Activated CD4-positive, alpha-beta memory T cell treated with anti-CD3 and anti-CD28 coated beads for 36 hours (primary cell): Measurements from ENCODE around the gene OR1M1. TPM values are rescaled to one million over a fixed set of nuclear protein-coding genes. Genes with fewer than 3 reads are reported as not detected.

Source experiments
- CTCF ChIA-PET: fragments of 350-600 bp; sonication (Branson Sonifier 250); formaldehyde crosslinking; loops from one replicate; lab custom pipeline; 2021; ENCODE audit warnings: antibody characterized with exemption, inconsistent platforms; lab: Charles Lee
- POLR2A ChIA-PET: fragments of 350-600 bp; sonication (Branson Sonifier 250); formaldehyde crosslinking; loops from one replicate; lab custom pipeline; 2021; ENCODE audit warnings: antibody characterized with exemption; lab: Charles Lee
- DNase-seq: peaks from one replicate; pipeline ENCODE4 v3.0.0-alpha.2; 2020
- H3K27ac Mint-ChIP-seq: one replicate; pipeline ENCODE4 v1.8.0; 2021; ENCODE audit warnings: mixed read lengths
- H3K27me3 Mint-ChIP-seq: one replicate; pipeline ENCODE4 v1.8.0; 2021; ENCODE audit warnings: mixed read lengths
- H3K36me3 Mint-ChIP-seq: one replicate; pipeline ENCODE4 v1.8.0; 2021; ENCODE audit warnings: mixed read lengths
- H3K4me1 Mint-ChIP-seq: one replicate; pipeline ENCODE4 v1.8.0; 2021; ENCODE audit warnings: low read depth, mixed read lengths
- H3K4me3 Mint-ChIP-seq: one replicate; pipeline ENCODE4 v1.8.0; 2021; ENCODE audit warnings: mild to moderate bottlenecking, mixed read lengths
- H3K9me3 Mint-ChIP-seq: one replicate; pipeline ENCODE4 v1.8.0; 2021; ENCODE audit warnings: mixed read lengths
- intact Hi-C: fragments of 100-400 bp; cut with micrococcal nuclease; formaldehyde crosslinking; loops from one replicate; pipeline ENCODE4 v1.15.1; 2023
- total RNA-seq, 2 experiments: library from RNA; stranded (reverse); gene quantifications; one replicate each; pipeline ENCODE4 v1.2.3, GENCODE V29; 2021

Gene OR1M1
- total RNA-seq, 2 experiments from 2014 or later, result not detected

DNA sequence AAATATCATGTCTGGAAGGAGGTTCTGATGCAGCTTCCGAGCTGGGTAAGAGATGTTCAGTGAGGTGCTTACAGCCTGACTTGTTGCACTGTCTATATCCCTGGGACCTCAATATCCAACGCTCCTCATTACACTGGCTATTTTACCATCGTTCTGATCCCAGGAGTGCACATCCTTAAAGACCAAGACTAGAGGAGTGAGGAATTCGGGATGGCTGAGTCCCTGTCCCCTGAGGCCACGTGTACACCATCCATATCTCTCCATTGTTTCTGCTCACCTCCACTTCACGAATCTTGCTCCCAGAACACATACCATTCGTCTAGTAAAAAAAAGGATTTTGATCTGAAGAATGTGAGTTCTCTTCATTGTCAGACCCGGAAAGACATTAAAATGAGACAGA lies 20.5 kb downstream of the OR1M1 start, which contains the start of gene OR7G2:
OR7G2 (minus strand) TSS at position 101 of the 400 bp plus-strand sequence. CDS start 4,232 bp downstream, outside the sequence.
- ChIA-PET POLR2A (no interaction called here), CTCF (no interaction called here)
- Mint-ChIP-seq H3K4me1 (no peaks in the 10 kb centered on the region), H3K27me3 (peaks cover 18% of the 10 kb centered on the region), H3K36me3 (no peaks in the 10 kb centered on the region), H3K9me3 (no peaks in the 10 kb centered on the region), H3K4me3 (no peak within 1 kb of the TSS), H3K27ac (no peak within 1 kb of the TSS)
- no peak for DNase-seq
- intact Hi-C loops, result no loop called here

DNA sequence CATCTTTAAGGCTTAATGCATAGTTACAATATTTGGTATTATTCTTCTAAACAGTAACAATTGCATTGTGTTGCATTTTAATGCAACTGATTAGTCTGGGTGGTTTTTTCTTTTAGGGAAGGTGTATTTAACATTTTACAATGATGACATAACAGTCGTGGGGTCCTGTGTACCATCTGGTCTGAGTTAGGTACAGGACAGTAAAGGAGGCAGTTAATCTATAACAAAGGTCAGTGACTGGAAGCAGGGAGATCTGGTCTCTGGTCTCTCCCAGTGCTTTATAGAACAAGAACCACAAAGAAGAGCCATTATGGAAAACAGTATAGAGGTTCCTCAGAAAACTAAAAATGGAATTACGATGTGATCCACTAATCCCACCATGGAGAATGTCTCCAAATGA lies 23.1 kb downstream of the OR1M1 start:
- intact Hi-C loops, result no loop called here
- H3K9me3 Mint-ChIP-seq, result no peaks in the 10 kb centered on the region
- POLR2A ChIA-PET, result no interaction called here
- H3K4me1 Mint-ChIP-seq, result no peaks in the 10 kb centered on the region
- no peak overlapping the region for H3K4me3 Mint-ChIP-seq
- CTCF ChIA-PET, result no interaction called here
- H3K36me3 Mint-ChIP-seq, result no peaks in the 10 kb centered on the region
- peaks cover 13% of the 10 kb centered on the region for H3K27me3 Mint-ChIP-seq
- no peak for DNase-seq
- no peak overlapping the region for H3K27ac Mint-ChIP-seq

DNA sequence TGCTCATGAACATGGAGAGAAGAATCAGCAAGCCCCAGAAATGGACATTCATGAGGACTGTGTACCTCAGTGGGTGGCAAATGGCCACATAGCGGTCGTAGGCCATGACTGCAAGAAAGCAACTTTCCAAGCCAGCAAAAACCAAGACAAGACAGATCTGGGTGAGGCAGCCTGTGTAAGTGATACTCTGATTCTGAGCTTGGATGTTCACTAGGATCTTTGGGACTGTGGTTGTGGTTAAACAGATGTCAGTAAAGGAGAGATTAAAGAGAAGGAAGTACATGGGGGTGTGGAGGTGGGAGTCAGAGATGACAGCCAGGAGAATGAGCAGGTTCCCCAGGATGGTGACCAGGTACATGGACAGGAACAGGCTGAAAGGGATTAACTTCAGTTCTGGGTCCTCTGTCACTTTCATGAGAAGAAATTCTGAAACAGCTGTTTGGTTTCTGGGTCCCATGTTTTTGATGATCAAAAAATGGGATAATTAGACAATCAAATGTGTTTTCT lies 28.5 kb downstream of the OR1M1 start, which contains the start of gene OR7G1:
OR7G1 (minus strand) TSS at position 457 of the 507 bp plus-strand sequence; CDS start at position 457, 0 bp downstream.
- ChIA-PET POLR2A (no interaction called here), CTCF (no interaction called here)
- Mint-ChIP-seq H3K36me3 (no peaks in the 10 kb centered on the region), H3K27ac (no peak within 1 kb of the TSS), H3K9me3 (no peaks in the 10 kb centered on the region), H3K27me3 (peaks cover 4% of the 10 kb centered on the region), H3K4me3 (no peak within 1 kb of the TSS), H3K4me1 (no peaks in the 10 kb centered on the region)
- no peak for DNase-seq
- intact Hi-C loops, result no loop called here

DNA sequence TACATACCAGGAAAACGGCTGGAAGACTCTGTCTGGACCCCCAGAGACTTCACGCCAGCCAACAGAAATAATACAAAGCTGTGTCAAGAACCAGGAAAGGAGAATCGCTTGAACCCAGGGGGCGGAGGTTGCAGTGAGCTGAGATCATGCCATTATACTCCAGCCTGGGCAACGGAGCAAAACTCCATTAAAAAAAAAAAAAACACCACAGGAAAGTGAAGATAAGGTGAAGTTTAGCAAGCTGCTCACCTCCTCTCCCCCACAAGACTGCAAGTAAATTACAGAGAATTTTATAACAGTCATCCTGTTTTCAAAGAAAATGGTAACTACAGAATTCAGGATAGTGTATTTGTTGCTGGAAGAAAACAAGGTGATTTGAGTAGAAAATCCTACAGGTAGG lies 29.7 kb downstream of the OR1M1 start:
- intact Hi-C loops, result no loop called here
- POLR2A ChIA-PET, result no interaction called here
- no peaks in the 10 kb centered on the region for H3K36me3 Mint-ChIP-seq
- no peak overlapping the region for H3K27ac Mint-ChIP-seq
- CTCF ChIA-PET, result no interaction called here
- H3K4me1 Mint-ChIP-seq, result no peaks in the 10 kb centered on the region
- H3K9me3 Mint-ChIP-seq, result no peaks in the 10 kb centered on the region
- H3K4me3 Mint-ChIP-seq, result no peak overlapping the region
- H3K27me3 Mint-ChIP-seq, result peaks cover 4% of the 10 kb centered on the region
- DNase-seq, result no peak

DNA sequence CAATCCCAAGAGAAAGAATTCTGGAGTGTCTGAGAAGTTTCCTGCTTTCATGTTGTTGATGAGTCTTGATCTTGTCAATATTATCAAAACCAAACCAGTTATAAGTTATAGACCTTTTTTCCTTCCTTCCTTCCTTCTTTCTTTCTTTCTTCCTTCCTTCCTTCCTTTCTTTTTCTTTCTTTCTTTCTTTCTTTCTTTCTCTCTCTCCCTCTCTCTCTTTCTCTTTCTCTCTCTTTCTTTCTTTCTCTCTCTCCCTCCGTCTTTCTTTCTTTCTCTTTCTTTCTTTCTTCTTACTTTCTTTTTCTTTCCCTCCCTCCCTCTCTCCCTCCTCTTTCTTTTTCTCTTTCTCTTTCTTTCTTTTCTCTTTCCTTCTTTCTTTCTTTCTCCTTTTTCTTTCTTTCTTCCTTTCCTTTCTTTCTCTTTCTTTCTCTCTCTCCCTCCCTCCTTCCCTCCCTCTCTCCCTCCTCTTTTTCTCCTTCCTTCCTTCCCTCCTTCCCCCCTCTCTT lies 40.1 kb downstream of the OR1M1 start, which contains the start of gene OR7G3:
OR7G3 (minus strand) TSS at position 51 of the 506 bp plus-strand sequence; CDS start at position 51, 0 bp downstream.
- H3K9me3 Mint-ChIP-seq, result no peaks in the 10 kb centered on the region
- no peak within 1 kb of the TSS for H3K27ac Mint-ChIP-seq
- no peaks in the 10 kb centered on the region for H3K36me3 Mint-ChIP-seq
- H3K4me1 Mint-ChIP-seq, result peaks cover 3% of the 10 kb centered on the region
- POLR2A ChIA-PET, result no interaction called here
- intact Hi-C loops, result no loop called here
- no peak within 1 kb of the TSS for H3K4me3 Mint-ChIP-seq
- CTCF ChIA-PET, result no interaction called here
- peaks cover 13% of the 10 kb centered on the region for H3K27me3 Mint-ChIP-seq
- DNase-seq, result no peak

DNA sequence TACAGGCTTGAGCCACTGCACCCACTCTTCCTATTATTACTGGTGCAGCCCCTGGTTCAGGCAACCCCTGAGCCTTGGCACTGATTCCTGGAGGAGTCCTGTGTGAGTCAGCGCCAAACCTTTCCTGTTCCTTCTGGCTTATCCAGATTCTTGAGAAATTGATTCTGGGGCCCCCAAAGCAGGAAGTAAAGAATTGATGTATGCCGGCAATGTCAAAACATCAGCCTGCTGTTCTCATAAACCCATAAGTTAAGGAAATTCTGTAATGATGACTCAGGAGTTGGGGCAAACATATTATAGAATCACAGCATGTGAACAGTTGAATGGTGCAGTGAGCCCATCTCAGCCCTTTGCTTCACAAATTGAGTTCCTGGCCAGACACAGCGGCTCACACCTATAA lies 41.3 kb downstream of the OR1M1 start:
- CTCF ChIA-PET, result no interaction called here
- H3K36me3 Mint-ChIP-seq, result no peaks in the 10 kb centered on the region
- peaks cover 13% of the 10 kb centered on the region for H3K27me3 Mint-ChIP-seq
- peaks cover 3% of the 10 kb centered on the region for H3K4me1 Mint-ChIP-seq
- POLR2A ChIA-PET, result no interaction called here
- no peak for DNase-seq
- intact Hi-C loops, result no loop called here
- H3K4me3 Mint-ChIP-seq, result no peak overlapping the region
- H3K9me3 Mint-ChIP-seq, result no peaks in the 10 kb centered on the region
- no peak overlapping the region for H3K27ac Mint-ChIP-seq

DNA sequence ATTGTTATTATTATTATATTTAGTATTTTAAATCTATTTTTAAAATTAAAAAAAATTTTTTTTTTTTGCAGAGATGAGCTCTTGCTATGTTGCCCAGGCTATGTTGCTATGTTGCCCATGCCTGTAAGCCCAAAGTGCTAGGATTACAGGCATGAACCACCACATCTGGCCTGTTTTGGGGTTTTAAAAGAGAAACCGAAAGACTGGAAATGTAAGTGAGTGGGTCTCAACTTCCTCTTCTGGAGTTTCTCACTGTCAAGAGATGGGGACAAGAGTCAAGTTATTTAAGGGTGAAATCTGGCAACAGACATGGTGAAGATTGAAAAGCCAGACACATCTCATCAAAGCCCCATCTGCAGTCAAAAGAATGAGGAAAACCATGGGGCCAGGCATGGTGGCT lies 44.1 kb downstream of the OR1M1 start:
- ChIA-PET CTCF (no interaction called here), POLR2A (no interaction called here)
- Mint-ChIP-seq H3K36me3 (no peaks in the 10 kb centered on the region), H3K4me3 (no peak overlapping the region), H3K4me1 (peaks cover 3% of the 10 kb centered on the region), H3K27ac (no peak overlapping the region), H3K9me3 (no peaks in the 10 kb centered on the region), H3K27me3 (peaks cover 8% of the 10 kb centered on the region)
- DNase-seq, result no peak
- intact Hi-C loops, result no loop called here

DNA sequence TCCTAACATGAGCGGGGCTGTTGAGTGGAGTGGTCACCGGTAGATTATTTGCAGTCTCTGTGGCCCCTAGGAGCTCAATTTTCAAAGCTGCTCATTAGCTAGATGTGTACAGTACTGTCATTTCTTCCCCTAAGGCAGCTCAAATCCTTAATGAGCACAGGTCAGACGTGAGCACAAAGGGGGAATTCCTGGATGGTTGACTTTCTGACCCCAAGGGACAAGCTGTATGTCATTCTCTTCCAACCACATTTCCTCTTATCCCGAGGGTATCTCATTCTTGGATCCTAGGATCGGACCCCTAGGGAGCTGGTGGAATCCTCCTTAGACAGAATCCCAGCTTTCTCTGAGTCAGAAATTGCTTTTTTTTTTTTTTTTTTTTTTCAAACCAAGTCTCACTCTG lies 45.6 kb downstream of the OR1M1 start:
- no peak for DNase-seq
- Mint-ChIP-seq H3K4me1 (peaks cover 3% of the 10 kb centered on the region), H3K9me3 (no peaks in the 10 kb centered on the region), H3K27ac (no peak overlapping the region), H3K27me3 (no peaks in the 10 kb centered on the region), H3K36me3 (no peaks in the 10 kb centered on the region), H3K4me3 (no peak overlapping the region)
- ChIA-PET CTCF (no interaction called here), POLR2A (no interaction called here)
- intact Hi-C loops, result no loop called here

DNA sequence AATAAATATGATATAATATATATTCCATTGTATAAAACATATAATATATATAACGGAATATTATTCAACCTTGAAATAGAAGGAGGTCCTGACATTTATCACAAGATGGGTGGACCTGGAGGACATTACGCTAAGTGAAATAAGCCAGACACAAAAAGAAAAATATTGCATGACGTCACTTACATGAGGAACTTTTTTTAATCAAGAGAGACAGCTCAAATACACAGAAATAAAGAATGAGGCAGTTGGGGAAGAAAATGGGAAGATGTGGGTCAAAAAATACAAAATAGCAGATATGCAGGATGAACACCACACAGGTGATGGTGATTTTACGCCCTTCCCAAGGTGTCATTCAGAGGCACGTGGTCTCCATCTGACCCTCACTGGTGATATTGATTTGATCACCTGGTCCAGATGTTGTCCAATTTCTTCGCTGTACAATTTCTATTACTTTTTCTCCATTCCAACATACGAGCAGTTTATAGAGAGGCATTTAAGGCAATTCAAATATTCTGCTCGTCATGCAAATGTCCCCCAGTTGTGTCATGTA lies 52.8 kb downstream of the OR1M1 start:
- intact Hi-C loops, result loop anchor here (1.0 to 5.0 kb wide), 3 partner anchors 183 to 307 kb away; partner anchors contain the start of genes MBD3L1, ZNF266, ZNF558 and ZNF559
- H3K4me1 Mint-ChIP-seq, result peaks cover 34% of the 10 kb centered on the region
- POLR2A ChIA-PET, result no interaction called here
- H3K27ac Mint-ChIP-seq, result peak overlapping the region; percentile 94
- H3K4me3 Mint-ChIP-seq, result peak overlapping the region; percentile 98
- no peaks in the 10 kb centered on the region for H3K27me3 Mint-ChIP-seq
- peaks cover 23% of the 10 kb centered on the region for H3K36me3 Mint-ChIP-seq
- CTCF ChIA-PET, result no interaction called here
- peaks cover 9% of the 10 kb centered on the region for H3K9me3 Mint-ChIP-seq
- DNase-seq, result no peak

DNA sequence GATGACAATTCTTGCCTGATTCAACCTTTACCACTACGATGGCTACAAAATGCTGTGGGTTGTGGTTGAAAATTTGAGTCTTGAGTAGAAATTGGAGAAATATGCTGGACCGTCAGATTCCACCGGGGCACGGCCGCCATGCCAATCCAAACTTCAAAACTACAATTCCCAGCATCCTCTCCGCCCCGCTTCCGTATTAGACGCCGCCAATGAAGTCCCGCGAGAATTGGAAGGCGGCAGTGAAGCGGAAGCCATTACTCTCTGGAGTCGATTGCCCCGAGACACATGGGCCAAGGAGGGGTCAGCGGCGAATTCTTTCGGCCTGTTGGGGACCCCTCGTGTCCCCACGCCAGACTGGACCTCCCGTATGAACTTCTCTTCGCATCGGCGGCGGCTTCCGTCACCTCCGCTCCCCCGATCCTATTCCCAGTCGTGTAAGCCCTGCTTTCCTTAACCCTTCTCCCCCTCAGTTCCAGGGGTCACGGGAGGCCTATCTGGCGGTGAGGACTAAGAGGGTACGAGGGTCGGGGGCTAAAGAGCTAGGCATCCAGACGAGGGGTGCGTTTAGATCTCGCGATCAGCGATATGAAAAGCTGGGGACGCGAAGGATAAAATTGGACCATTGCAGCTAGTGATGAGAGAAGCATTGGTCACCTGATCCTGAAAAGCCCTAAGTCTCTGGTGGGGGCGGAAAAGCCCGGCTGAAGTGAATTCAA lies 53.5 kb downstream of the OR1M1 start, which contains the start of gene ZNF317:
ZNF317 (plus strand) TSS at position 239 of the 716 bp plus-strand sequence. CDS start 15,620 bp downstream, outside the sequence.
- Mint-ChIP-seq H3K36me3 (peaks cover 29% of the 10 kb centered on the region), H3K9me3 (peaks cover 16% of the 10 kb centered on the region), H3K27me3 (no peaks in the 10 kb centered on the region), H3K4me1 (peaks cover 36% of the 10 kb centered on the region), H3K4me3 (peak within 1 kb of the TSS; percentile 98), H3K27ac (peak within 1 kb of the TSS; percentile 94)
- POLR2A ChIA-PET, result interaction anchor here (0.5 to 0.7 kb wide), 2 partner anchors 295 to 720 kb away, joined by 3 read pairs; partner anchors contain the start of gene ZNF266
- DNase-seq, result peak; percentile 93
- CTCF ChIA-PET, result no interaction called here
- intact Hi-C loops, result loop anchor here (1.0 to 5.0 kb wide), 3 partner anchors 182 to 308 kb away; partner anchors contain the start of genes MBD3L1, ZNF266, ZNF558 and ZNF559

DNA sequence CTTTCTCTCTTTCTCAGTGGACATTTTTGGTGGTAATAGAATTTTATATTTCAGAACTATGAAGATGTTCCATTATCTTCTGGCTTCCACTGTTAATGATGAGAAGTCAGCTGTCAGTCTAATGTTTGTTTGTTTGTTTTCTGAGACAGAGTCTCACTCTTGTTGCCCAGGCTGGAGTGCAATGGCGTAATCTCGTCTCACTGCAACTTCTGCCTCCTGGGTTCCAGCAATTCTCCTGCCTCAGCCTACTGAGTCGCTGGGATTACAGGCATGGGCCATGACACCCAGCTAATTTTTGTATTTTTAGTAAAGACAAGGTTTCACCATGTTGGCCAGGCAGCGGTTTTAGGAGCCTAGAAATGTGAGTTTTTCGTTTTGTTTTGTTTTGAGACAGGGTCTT lies 58.1 kb downstream of the OR1M1 start:
- H3K36me3 Mint-ChIP-seq, result peaks cover 67% of the 10 kb centered on the region
- ChIA-PET CTCF (interaction anchor here (1.3 kb wide), 1 partner anchor 10 kb away, joined by 3 read pairs; no protein-coding TSS in a partner anchor), POLR2A (no interaction called here)
- H3K4me3 Mint-ChIP-seq, result no peak overlapping the region
- no peaks in the 10 kb centered on the region for H3K27me3 Mint-ChIP-seq
- peaks cover 63% of the 10 kb centered on the region for H3K4me1 Mint-ChIP-seq
- no peak overlapping the region for H3K27ac Mint-ChIP-seq
- no peak for DNase-seq
- peaks cover 27% of the 10 kb centered on the region for H3K9me3 Mint-ChIP-seq
- intact Hi-C loops, result loop anchor here (5.0 kb wide), 1 partner anchor 177 kb away; the partner anchor contains the start of gene ZNF559
